Stimulated activated CD4-positive, alpha-beta T cell treated with anti-CD3 and anti-CD28 coated beads, Interleukin-12 subunit alpha, Interleukin-12 subunit beta, amount 100 ng/mL, for 4 hours (primary cell): ENCODE measurements around the gene ST3GAL6.

Experiments used
- DNase-seq: peaks from one replicate; pipeline ENCODE4 v3.0.0-alpha.2; 2020

Gene ST3GAL6

GRCh38 chr3:98741121-98741716 lies 21.9 kb upstream of the ST3GAL6 start:
- no peak for DNase-seq

GRCh38 chr3:98743071-98743470 lies 20.1 kb upstream of the ST3GAL6 start:
- DNase-seq: no peak

- DNase-seq: no peak
Observed at GRCh38 chr3:98744283-98744682, 18.9 kb upstream of the ST3GAL6 start.

- no peak for DNase-seq
Observed at GRCh38 chr3:98745718-98746117, 17.4 kb upstream of the ST3GAL6 start.

GRCh38 chr3:98746122-98746521 lies 17.0 kb upstream of the ST3GAL6 start:
- DNase-seq: no peak

- DNase-seq: no peak
Observed at GRCh38 chr3:98746882-98747281, 16.3 kb upstream of the ST3GAL6 start.

GRCh38 chr3:98750276-98750919 lies 12.7 kb upstream of the ST3GAL6 start:
- DNase-seq: no peak

GRCh38 chr3:98754483-98754882 lies 8.7 kb upstream of the ST3GAL6 start:
- no peak for DNase-seq

- no peak for DNase-seq
Observed at GRCh38 chr3:98755601-98756000, 7.5 kb upstream of the ST3GAL6 start.

GRCh38 chr3:98759629-98760028 lies 3.5 kb upstream of the ST3GAL6 start:
- no peak for DNase-seq

GRCh38 chr3:98761643-98762229 lies 1.4 kb upstream of the ST3GAL6 start:
- DNase-seq: no peak

- DNase-seq: no peak
Observed at GRCh38 chr3:98763819-98764418, 779 bp downstream of the ST3GAL6 start.

- DNase-seq: no peak
Observed at GRCh38 chr3:98764472-98764884, 1.3 kb downstream of the ST3GAL6 start.

- DNase-seq: no peak
Observed at GRCh38 chr3:98765721-98766120, 2.6 kb downstream of the ST3GAL6 start.

GRCh38 chr3:98766924-98767323 lies 3.8 kb downstream of the ST3GAL6 start:
- DNase-seq: no peak

- no peak for DNase-seq
Observed at GRCh38 chr3:98768961-98769360, 5.8 kb downstream of the ST3GAL6 start.

GRCh38 chr3:98769448-98769847 lies 6.3 kb downstream of the ST3GAL6 start:
- no peak for DNase-seq

- no peak for DNase-seq
Observed at GRCh38 chr3:98770261-98771039, 7.3 kb downstream of the ST3GAL6 start.

- DNase-seq: no peak
Observed at GRCh38 chr3:98772022-98772421, 8.9 kb downstream of the ST3GAL6 start.

GRCh38 chr3:98775459-98776139 lies 12.5 kb downstream of the ST3GAL6 start:
- no peak for DNase-seq

GRCh38 chr3:98776140-98776493 lies 13.0 kb downstream of the ST3GAL6 start:
- DNase-seq: no peak

- DNase-seq: no peak
Observed at GRCh38 chr3:98777286-98777685, 14.1 kb downstream of the ST3GAL6 start.

GRCh38 chr3:98777801-98778220 lies 14.7 kb downstream of the ST3GAL6 start:
- DNase-seq: no peak
